AML-193 (cell line): ENCODE measurements around the gene MTRF1.
"Not testable (repeated sequence)": the region's sequence is repeated elsewhere in the genome, so short reads cannot be mapped to it uniquely, and the experiment has no call there.

Experiments
- DNase-seq, 2 experiments: peaks; one replicate each; lab custom pipeline; 2025; lab: John Stamatoyannopoulos, UW

The MTRF1 gene

DNA sequence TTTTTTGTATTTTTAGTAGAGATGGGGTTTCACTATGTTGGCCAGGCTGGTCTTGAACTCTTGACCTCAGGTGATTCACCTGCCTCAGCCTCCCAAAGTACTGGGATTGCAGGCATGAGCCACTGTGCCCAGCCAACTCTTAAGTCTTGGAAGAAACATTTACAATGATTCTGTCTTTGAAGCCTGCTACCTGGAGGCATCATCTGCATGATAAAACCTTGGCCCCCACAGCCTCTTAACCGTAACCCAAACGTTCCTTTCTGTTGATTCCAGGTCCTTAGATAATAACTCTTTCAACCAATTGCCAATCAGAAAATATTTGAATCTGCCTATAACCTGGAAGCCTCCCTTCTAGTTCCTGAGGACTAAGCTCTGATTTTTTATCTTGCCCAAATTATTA, 15.8 kb upstream of the MTRF1 start:
- DNase-seq, result not testable (repeated sequence)

GRCh38 chr13:41276824-41277223, 13.4 kb upstream of the MTRF1 start:
- no peak for DNase-seq

DNA sequence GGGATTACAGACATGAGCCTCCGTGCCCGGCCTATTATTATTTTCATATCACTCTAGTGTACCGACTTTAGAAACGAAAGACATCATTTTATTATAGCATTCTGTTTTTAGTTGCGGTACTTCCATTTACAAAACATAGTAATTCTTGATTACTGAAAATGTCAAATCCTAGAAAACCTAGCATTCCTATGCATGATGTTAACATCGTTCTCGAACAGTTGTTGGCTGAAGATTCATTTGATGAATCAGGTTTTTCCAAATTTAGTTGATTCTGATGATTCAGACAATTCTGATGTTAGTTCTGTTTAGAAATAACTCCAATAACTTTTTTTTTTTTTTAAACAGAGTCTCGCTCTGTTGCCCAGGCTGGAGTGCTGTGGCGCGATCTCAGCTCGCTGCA, 11.5 kb upstream of the MTRF1 start:
- DNase-seq, result no peak

DNA sequence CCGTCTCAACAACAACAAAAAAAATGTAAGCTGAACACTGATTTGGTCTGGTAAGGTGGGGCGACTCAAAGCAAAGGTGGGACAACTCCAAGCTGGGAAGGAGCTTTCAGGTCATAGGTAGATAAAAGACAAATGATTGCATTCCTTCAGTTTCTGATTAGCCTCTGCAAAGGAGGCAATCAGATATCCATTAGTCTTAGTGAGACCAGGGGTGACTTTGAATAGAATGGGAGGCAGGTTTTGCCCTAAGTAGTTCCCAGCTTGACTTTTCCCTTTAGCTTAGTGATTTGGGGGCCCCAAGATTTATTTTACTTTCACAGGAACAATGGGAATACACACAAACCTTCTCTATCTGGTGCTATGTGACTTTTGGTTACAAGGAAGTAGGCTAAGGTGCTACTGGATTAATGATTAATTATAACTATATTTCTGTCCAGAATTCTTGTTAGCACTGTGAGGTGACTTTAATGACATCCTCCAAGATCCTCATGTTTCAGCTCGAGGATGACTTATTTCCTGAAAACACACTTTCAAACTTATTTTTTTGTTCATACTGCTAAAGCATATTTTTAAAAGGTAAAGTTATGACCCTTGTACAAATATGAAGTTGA, 10.6 kb upstream of the MTRF1 start:
- no peak for DNase-seq

GRCh38 chr13:41271456-41272285, 8.3 kb upstream of the MTRF1 start:
- DNase-seq, result no peak

DNA sequence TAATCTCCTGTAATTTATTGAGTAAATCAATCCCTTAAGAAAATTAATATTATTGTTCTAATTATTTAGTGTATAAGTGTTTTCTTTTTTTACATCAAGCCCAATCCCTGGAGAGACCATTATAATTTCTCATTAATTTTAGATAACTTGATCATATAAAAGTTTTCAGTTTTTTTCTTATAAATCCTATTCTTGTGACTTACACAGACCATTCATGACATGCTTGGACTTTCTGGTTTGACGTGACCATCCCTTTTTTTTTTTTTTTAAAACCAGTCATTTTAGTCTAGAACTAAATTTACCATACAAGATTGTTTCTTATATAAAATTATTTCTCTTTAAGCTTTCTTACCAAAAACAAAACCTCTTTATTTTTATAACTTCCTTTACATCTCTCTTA, 5.4 kb upstream of the MTRF1 start:
- peak in 1 of 2 experiments; percentile 11 for DNase-seq

DNA sequence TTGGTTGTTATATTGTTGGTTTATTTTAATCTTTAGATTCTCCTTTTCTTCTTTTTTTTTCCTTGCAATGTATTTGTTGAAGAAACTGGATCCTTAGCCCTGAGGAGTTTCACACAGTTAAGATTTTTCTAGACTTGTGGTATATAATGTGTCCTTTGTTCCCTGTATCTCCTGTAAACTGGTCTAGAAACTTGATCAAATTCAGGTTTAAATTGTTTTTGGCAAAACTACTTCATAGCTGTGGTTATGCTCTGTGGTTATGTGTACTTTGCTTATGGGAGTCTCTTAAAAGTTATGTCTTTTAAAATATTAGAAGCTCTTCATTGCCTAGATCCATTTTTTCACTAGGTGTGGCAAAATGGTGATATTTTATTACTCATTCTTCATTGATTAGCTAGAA, 3.7 kb upstream of the MTRF1 start:
- no peak for DNase-seq

- no peak for DNase-seq
Observed at GRCh38 chr13:41259875-41260501, 3.4 kb downstream of the MTRF1 start.

DNA sequence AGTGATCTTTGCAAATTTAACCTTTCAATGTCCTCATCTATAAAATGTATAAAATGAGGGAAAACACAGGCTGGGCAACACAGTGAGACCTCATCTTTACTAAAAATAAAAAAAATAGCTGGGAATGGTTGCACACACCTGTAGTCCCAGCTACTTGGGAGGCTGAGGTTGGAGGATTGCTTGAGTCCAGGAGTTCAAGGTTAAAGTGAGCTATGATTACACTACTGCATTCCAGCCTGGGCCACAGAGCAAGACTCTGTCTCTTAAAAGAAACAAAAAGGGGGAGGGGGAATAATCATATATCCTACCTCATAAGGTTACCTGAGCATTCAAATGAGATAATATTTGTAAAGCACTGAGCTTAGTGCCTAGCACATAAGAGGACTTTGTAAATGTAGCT, 5.8 kb downstream of the MTRF1 start:
- DNase-seq, result no peak

- DNase-seq, result no peak
Observed at GRCh38 chr13:41254902-41255301, 8.5 kb downstream of the MTRF1 start.

GRCh38 chr13:41250993-41251392, 12.4 kb downstream of the MTRF1 start:
- DNase-seq, result no peak

GRCh38 chr13:41246969-41247680, 16.3 kb downstream of the MTRF1 start:
- DNase-seq, result no peak

DNA sequence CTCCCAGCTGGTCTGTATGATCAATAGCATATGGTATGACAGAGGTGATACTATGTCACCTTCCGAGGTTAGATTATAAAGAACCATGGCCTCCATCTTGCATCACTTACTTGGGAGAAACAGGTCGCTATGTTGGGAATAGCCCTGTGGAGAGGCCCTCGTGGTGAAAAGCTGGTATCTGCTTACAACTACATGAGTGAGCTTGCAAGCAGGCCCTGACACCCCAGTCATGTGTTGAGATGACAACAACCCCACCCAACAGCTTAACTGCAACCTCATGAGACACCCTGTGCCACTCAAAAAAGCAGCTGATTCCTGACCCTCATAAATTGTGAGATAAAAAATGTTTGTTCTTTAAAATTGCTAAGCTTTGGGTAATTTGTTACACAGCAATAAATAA, 18.8 kb downstream of the MTRF1 start:
- no peak for DNase-seq

DNA sequence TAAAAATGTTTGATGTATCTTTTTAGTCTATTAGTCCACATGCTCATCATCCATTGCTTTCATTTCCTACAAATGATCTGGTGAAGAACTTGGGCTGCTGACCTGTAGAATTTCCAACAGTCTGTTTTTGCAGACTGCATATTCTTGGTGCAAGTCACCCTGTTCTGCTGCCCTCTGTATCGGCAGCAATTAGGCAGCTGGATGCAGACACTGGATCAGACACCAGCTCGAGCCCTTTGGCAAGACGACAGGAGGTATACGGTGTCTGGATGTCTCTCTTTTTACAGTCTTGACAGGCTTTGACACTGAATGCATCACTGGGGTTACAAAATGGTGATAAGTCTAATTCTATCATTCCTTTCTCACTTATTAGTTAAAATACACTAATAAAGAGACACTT, 21.8 kb downstream of the MTRF1 start:
- no peak for DNase-seq

DNA sequence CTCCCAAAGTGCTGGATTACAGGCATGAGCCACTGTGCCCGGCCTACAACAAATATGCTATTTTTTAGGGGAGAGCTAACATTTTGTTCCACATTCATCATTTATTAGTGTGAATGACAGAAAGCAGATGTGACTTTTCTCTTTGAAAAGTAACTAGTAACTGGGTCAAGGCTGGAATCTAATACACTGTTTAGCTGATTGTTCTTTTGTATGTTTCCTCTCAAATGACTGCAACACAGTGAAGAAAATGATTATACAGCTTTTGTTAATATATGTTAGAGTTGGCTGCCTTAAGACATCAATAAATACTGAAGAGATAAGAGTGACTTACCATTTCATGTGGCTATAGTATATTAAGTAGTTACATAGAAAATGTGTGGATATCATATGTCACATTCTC, 27.0 kb downstream of the MTRF1 start:
- DNase-seq, result no peak

DNA sequence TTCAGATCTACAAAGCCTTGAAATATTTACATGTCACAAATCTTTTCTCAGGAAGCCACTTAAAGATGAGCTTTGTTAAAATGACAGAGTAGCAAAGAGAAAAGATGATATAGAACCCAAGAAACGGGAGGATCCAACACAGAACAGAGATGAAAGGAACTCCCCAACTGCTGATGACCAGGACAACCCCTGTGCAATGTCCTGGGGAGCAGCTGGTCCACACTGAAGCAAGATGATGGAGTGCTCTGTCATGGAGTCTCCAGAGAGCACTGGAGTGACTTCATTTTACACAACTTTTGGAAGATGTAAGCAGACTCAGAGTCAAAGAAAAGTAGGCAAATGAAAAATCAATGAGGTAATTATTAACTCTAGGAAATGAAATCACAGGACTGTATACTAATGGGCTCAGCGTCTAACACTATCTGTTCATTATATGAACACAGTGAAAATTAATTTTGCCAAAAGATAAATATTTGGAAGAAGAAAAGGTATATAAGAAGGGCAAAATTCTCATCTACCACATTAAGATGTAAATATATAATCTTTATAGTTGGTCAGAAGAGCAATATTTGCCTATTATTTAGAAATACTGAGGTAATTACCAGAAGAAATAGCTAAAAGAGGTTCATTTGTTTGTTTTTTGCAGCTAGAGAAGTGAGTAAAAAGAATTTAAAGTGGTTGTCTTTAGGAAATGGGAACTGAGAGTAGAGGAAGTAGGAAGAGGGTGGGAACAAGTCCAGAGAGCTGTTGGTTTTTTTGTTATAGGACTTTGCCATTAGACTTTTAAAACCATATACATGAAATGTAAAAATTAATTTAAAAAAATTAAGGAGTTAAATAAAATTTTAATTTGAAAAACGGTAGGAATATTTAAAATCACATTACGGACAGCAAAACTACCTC, 30.5 kb downstream of the MTRF1 start:
- no peak for DNase-seq

DNA sequence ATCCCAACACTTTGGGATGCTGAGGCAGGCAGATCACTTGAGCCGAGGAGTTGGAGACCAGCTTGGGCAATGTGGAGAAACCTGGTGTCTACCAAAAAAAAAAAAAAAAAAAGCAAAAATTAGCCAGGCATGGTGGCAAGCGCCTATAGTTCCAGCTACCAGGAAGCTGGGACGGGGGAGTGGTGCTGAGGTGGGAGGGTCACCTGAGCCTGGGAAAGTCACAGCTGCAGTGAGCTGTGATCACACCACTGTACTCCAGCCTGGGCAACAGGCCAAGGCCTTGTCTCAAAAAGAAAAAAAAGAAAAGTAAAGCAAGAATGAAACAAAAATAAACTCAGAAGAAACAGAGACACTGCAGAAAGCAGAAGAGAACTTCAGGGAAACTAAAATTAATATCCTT, 31.6 kb downstream of the MTRF1 start:
- no peak for DNase-seq

GRCh38 chr13:41231025-41231677, 32.2 kb downstream of the MTRF1 start:
- DNase-seq, result no peak

DNA sequence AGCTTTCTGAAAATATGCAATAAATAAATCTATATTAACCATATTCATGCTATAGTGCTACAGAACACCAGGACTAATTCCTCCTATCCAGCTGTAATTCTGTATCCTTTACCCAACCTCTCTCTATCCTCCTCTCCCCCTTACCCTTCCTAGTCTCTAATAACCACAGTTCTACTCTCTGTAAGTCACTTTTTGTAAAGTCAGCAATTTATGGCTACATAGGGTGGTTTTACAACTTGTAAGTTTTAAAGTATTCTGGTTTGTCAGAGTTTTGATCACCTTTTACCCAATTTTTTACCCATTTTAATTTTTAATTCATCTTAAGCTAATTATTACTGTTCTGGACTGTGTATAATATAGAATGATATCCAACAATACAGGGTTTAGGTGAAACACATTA, 34.0 kb downstream of the MTRF1 start:
- DNase-seq, result no peak

DNA sequence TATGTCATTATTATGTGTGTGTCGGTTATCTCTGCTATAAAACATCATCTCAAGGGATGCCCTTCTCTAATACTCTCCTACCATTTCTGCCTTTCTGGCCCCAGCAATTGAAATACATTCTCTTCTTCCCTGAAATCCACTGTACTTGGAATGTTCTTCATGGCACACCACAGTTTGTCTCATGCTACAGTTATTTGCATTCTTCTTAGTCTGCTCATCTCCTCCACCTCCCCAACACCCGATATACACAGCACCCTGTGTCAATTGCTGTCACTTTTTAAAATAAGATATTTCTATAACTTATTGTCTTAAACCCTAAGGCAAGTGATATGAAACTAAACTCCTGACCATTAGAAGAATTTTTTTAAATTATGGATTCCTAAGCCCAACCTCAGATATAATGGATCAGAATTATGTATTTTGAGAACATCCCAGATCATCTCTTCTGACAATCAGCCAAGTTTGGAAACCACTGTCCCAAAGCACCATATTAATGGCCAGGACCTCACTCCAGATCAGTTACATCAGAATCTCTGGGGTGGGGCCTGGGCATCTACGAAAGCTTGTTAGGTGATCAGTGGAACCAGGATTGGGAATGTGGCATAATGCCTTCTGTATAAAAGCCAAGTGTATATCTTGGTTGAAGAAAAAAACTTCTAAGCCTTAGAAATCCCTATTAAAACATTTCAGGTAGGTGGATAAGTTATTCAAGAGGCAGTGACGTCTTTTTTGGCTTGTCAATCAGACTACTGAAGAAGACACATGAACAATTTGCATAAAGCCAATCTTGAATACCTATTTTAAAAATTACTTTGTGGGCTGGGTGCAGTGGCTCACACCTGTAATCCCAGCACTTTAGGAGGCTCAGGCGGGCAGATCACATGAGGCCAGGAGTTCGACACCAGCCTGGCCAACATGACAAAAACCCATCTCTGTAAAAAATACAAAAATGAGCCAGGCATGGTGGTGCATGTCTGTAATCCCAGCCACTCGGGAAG, 39.0 kb downstream of the MTRF1 start:
- DNase-seq, result no peak
